HepG2 (cell line): ENCODE results near the gene LRIG1. TPM values are rescaled to one million over a fixed set of nuclear protein-coding genes. Genes with fewer than 3 reads are reported as not detected.

Source experiments
- CHD2 ChIP-seq: IDR thresholded peaks from 2 replicates; pipeline ENCODE4 v1.6.1; 2011; ENCODE audit warnings: low read depth, low read length, improper control_type of control experiment
- FOXP4 ChIP-seq: sonication (generic); formaldehyde crosslinking; IDR thresholded peaks from 2 replicates; pipeline ENCODE4 v1.4.0; 2020; ENCODE audit warnings: missing genetic modification reagents
- HMG20B ChIP-seq: conservative IDR thresholded peaks from 2 replicates; pipeline ENCODE4 v1.6.1; 2016; ENCODE audit warnings: missing genetic modification reagents, missing compliant biosample characterization
- HNF4A ChIP-seq: sonication (generic); formaldehyde crosslinking; IDR thresholded peaks from 2 replicates; pipeline ENCODE4 v1.4.0; 2020; ENCODE audit warnings: missing genetic modification reagents
- KDM2A ChIP-seq: sonication (generic); formaldehyde crosslinking; IDR thresholded peaks from 2 replicates; pipeline ENCODE4 v1.4.0; 2020; ENCODE audit warnings: low read depth, missing genetic modification reagents, borderline replicate concordance
- NFKBIZ ChIP-seq: IDR thresholded peaks from 2 replicates; pipeline ENCODE4 v1.6.1; 2018; ENCODE audit warnings: missing genetic modification reagents, missing compliant biosample characterization
- PAWR ChIP-seq: sonication (generic); formaldehyde crosslinking; IDR thresholded peaks from 2 replicates; pipeline ENCODE4 v1.4.0; 2020; ENCODE audit warnings: missing genetic modification reagents, mild to moderate bottlenecking, borderline replicate concordance
- POLR2G ChIP-seq: fragments of 200-400 bp; formaldehyde crosslinking; IDR thresholded peaks from 2 replicates; pipeline ENCODE4 v1.6.1; 2018; ENCODE audit warnings: mild to moderate bottlenecking, low read depth, low read length, moderate library complexity
- RAD21 ChIP-seq: fragments of 450-650 bp; formaldehyde crosslinking; IDR thresholded peaks from 2 replicates; pipeline ENCODE4 v1.5.0; 2020; ENCODE audit warnings: mild to moderate bottlenecking
- YEATS2 ChIP-seq: sonication (generic); formaldehyde crosslinking; IDR thresholded peaks from 2 replicates; pipeline ENCODE4 v1.4.0; 2020; ENCODE audit warnings: missing genetic modification reagents, borderline replicate concordance
- ZNF142 ChIP-seq: sonication (generic); formaldehyde crosslinking; IDR thresholded peaks from 2 replicates; pipeline ENCODE4 v1.4.0; 2020; ENCODE audit warnings: missing genetic modification reagents
- ZNF329 ChIP-seq: sonication (generic); formaldehyde crosslinking; IDR thresholded peaks from 2 replicates; pipeline ENCODE4 v1.9.0; 2021; ENCODE audit warnings: low read depth, mild to moderate bottlenecking, missing genetic modification reagents
- ZNF549 ChIP-seq: sonication (generic); formaldehyde crosslinking; IDR thresholded peaks from 2 replicates; pipeline ENCODE4 v1.5.0; 2020; ENCODE audit warnings: missing genetic modification reagents
- polyA plus RNA-seq, 8 experiments: library from polyadenylated mRNA; depleted of rRNA in 3 of 8; stranded (reverse) in 7 of 8; unstranded in 1 of 8; fragments of >200 nt; fragmentation: Illumina TruSeq in 4 of 8; extraction: Trizol in 4 of 8; gene quantifications; 2 replicates each; pipeline versions ENCODE4 v1.2.1 to v1.2.3, GENCODE V29; 2011 to 2016; ENCODE audit warnings: low read depth in 4 of 8, missing spikeins in 1 of 8, mixed read lengths in 1 of 8; ENCODE audit not compliant: insufficient read depth in 1 of 8
- total RNA-seq, 5 experiments: library from RNA; depleted of rRNA; stranded (reverse); fragments of >200 nt; fragmentation: Illumina TruSeq; extraction: Trizol; gene quantifications; 2 replicates each; pipeline ENCODE4 v1.2.3, GENCODE V29; 2016; ENCODE audit warnings: low read depth in 1 of 5
- TF ChIP-seq, protein P1 (sequence below), 2 experiments: sonication (generic) in 1 of 2; formaldehyde crosslinking in 1 of 2; IDR thresholded peaks; 2 replicates each; pipeline versions ENCODE4 v1.4.0 to v1.6.1; 2018 to 2020; ENCODE audit warnings: missing genetic modification reagents in 2 of 2, borderline replicate concordance in 1 of 2, low read depth in 1 of 2, mild to moderate bottlenecking in 1 of 2, missing biosample characterization in 1 of 2
- TF ChIP-seq, protein P2 (sequence below): IDR thresholded peaks from 2 replicates; pipeline ENCODE4 v1.6.1; 2016; ENCODE audit warnings: mild to moderate bottlenecking, missing biosample characterization, missing genetic modification reagents

The LRIG1 gene
- total and polyA plus RNA-seq, 2 of the 13 experiments (the other 11 are each of a cell fraction or from before 2014, with no cell fraction given), result 17.8 to 24.8 TPM

GRCh38 chr3:66500576-66501482 is at the start of gene LRIG1 (continued):
- TF ChIP-seq RAD21 (peak; percentile 22; the same call in 1 of the 2 replicates), FOXP4 (CRISPR knock-in tag) (peak; percentile 91), YEATS2 (CRISPR knock-in tag) (peak; percentile 78; the same call in 1 of the 2 replicates), NFKBIZ (CRISPR knock-in tag) (0 out of 2 replicates have a peak, but pooled peaks have one; percentile 78), HNF4A (CRISPR knock-in tag) (0 out of 2 replicates have a peak, but pooled peaks have one; percentile 17), PAWR (CRISPR knock-in tag) (no peak), HMG20B (CRISPR knock-in tag) (0 out of 2 replicates have a peak, but pooled peaks have one; percentile 15), POLR2G (peak; percentile 71), ZNF549 (no peak), ZNF142 (CRISPR knock-in tag) (0 out of 2 replicates have a peak, but pooled peaks have one; percentile 57), ZNF329 (CRISPR knock-in tag) (peak; percentile 79; the same call in 1 of the 2 replicates), CHD2 (peak; percentile 43; the same call in 1 of the 2 replicates), KDM2A (CRISPR knock-in tag) (peak; percentile 83)
- TF ChIP-seq, protein P1, sequence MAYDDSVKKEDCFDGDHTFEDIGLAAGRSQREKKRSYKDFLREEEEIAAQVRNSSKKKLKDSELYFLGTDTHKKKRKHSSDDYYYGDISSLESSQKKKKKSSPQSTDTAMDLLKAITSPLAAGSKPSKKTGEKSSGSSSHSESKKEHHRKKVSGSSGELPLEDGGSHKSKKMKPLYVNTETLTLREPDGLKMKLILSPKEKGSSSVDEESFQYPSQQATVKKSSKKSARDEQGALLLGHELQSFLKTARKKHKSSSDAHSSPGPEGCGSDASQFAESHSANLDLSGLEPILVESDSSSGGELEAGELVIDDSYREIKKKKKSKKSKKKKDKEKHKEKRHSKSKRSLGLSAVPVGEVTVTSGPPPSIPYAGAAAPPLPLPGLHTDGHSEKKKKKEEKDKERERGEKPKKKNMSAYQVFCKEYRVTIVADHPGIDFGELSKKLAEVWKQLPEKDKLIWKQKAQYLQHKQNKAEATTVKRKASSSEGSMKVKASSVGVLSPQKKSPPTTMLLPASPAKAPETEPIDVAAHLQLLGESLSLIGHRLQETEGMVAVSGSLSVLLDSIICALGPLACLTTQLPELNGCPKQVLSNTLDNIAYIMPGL (CRISPR knock-in tag; IDR thresholded peaks at IDR 0.05; ENCODE audit: borderline replicate concordance in 1 of 2, low read depth in 1 of 2), result peak in 1 of 2 experiments; percentile 30; a peak in 2 of 4 replicates
- TF ChIP-seq, protein P2, sequence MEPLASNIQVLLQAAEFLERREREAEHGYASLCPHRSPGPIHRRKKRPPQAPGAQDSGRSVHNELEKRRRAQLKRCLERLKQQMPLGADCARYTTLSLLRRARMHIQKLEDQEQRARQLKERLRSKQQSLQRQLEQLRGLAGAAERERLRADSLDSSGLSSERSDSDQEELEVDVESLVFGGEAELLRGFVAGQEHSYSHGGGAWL (CRISPR knock-in tag), result 0 out of 2 replicates have a peak, but pooled peaks have one; percentile 37
